ENCODE data around the gene ASTN2.

ASTN2 gene

DNA sequence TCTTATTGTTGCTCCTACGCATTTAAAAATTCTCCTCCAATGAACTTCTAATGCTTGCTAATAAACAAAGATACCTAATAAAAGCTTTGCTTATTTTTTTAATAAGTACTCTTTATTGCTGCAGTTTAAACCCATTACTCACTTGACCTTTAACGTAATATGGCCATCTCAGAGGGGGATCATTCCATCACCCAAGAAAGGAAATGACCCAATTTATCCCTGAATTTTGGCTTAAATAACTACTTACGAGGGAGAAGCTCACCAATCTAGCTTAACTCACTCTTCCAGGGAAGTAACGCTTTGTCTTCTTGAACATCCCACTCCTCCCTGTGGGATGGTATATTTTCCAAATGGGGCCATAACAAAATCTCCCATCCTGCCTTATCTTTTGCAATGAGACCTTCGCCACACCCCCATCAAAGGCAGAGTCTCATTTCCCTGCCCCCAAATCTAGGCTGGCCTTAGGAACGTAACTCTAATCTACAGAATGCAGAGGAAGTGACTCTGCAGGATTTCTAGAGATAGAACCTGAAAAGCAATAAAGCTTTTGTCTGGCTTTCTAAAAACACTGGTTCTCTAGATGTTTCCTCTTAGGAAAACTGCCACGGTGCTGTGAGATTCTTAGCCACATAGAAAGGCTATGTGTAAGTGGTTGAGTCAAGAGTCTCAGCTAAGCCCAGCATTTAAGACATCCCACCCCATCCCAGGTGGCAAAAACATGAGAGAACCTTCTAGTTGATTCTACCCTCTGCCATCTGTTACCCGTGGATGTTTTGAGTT is 310.0 kb downstream of the ASTN2 start:
- no peak for ATAC-seq
- no peak for DNase-seq

DNA sequence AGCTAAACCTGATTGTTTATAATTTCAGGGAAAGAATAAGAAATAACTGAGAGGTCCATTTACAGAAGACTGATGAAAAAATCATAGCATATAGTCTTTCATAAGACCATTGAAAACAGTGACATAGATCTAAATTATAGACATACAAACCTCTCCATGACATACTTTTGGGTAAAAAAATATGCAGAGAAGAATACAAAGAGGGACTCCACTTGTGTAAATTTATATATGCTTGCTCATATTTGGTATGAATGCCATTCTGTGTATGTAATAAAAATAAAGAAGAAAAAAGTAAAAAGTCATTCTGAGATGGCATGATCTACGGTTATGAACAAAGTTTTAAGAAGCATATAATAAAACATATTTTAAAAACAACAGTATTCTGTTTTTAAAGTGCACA is 310.7 kb downstream of the ASTN2 start:
- ATAC-seq (no peak), DNase-seq (no peak)

DNA sequence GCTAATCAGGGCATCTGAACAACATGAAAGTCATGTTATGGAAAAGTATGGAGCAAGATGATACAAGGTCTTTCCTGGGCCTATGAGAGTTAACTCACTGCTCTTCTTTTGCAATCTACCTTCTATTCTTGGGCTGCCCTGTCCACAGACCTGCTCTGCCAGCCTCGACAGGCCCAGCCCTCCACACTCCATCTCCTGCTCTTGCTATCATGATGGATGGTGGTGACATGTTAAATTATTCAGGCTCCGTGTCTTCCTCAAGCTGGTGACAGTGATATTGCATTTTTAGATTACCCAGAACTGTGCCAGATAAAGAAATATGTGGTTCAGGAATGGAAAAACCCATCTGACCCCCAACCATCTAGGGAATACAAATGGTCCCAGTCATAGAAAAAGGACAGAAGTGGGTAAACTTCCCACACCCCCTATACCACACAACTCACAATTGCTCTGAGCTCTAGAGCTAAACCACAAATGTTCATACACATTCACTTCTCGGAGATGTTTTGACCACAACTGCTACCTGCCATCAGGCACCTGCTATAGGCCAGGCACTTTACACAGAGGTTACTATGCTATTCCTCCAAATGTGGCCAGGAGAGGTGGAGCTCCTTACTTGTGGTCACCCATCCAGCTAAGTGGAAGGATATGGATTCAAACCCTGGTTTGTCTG is 311.3 kb downstream of the ASTN2 start:
- no peak for DNase-seq
- ATAC-seq, result no peak

DNA sequence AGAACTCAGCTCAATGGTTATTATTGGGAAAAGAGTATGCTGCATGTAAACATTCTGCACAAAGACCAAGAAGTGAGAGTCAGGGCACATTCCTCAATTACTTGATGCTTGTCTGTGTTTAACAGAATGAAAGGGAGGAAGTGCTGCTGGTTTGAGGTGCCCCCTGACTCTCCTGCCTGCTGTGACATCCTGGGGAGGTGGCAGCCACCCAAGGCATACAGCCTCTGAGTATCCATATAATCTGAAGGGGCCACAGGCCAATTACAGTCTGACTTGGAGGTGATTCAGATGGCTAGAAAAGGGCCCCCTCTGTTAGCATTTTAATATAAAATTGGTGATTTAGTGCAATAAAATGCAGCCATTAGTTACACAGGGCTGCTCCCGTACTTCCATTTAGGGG is 313.8 kb downstream of the ASTN2 start:
- ATAC-seq, result no peak
- no peak for DNase-seq

DNA sequence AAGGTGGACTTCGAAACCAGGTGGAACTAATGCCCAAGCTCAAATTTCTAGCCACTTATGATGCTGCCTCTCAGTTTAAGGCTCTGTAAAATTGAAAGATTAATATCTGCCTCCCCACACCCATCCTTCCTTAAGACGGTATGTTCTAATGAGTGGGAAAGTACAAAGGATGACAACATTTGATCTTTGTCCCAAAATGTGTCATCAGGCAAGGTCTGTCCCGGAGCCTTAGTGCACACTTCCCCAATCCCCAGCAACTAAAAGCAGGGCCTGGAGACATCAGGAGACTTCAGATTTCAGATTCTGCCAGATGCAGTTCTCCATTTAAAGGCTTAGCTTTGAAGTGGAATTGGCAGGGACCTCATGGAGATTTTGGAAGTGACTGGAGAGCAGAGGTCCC is 316.5 kb downstream of the ASTN2 start:
- ATAC-seq, result no peak
- DNase-seq, result no peak

DNA sequence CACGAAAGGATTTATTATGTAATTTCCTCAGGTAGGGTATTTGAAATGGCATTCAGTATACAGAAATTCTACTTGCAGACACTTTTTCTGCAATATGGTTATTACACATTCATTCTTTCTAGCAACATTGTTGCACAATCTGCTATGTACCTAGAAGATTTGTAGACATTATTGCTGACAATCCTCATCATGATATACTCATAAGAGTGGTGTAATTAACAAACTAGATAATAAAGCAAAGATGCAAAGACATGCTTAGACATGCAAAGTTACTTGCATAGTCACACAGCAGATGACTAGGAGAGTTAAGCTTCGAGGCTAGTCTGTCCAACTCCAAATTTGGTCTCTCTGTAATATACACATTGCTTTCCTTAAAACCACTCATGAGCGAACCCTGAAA is 317.1 kb downstream of the ASTN2 start:
- no peak for ATAC-seq

DNA sequence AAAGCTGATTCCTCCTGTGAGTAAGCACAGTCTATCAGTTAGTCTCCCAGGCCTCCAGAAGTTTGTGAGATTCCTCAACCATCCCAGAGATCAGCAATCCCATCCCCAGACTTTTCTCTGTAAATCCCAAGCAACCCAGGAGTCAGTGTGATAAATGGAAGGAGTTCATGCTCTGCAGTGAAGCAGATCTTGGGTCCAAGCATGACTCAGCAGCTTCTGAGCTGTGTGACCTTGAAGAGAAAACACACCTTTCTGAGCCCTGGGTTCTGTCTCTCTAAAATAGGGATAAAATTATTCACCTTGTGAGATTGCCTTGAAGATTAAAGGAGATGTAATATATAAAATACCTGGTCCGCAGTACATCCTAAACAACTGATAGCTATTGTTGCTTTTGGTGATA is 318.7 kb downstream of the ASTN2 start:
- ATAC-seq (no peak), DNase-seq (no peak)

More for the DNA sequence above, 317.1 kb downstream of the ASTN2 start:
- DNase-seq, result no peak

DNA sequence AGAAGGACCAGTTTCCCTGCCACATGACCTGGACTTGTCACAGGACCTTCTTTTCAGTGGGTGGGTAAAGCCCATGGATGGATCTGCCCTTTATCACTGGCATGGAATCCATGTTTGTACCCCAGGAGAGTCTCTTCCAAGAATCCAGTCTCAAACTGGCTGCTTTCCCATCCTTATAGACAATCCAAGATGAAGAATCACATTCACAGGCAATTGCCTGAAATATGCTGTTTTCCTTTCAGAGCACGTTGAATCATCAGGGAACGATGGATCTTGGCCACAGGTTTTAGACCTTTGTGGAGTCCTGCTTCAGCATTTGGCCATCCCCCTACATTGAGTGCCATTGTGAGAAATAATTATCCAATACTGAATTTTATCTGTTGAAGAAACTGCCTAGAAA is 319.8 kb downstream of the ASTN2 start:
- DNase-seq (no peak), ATAC-seq (no peak)

DNA sequence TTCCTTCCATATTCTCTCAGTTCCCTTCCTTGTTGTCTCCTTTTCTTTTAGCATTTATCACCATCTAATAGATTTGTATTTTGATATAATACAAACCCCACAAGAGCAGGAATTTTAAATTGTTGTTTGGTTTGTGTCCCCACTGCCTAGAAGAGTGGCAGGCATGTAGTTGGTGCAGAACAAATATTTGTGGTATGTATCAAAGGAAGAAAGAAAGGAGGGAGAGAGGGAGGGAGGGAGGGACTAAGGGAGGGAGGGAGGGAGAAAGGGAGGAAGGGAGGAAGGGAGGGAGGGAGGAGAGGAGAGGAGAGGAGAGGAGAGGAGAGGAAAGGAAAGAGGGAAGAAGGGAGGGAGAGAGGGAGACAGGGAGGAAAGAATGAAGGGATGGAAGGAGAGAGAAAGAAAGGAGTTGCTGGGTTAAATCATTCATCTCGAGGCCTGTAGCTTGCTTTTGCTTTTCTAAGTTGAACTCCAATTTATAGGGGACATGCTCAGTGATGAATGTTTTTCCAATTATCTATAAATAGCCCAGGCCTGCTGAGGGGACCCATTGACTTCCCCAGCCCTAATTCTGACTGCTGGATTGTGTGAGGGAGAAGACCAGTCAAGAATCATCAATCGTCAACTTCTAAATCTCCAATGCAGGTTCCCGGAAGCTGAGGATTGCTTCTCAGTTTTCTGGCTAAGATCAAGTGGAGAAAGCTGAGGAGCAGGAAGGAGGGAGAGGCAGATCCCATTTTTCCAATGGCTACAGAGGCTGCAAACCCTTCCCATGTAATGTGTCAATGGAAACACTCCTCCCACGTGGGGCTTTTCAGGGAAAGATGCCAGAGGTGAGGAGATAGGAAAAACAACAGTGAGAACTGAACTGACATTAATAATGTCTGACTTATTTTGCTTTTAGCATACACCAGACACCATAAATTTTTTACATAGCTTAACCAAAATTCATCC is 320.7 kb downstream of the ASTN2 start:
- DNase-seq, result no peak
- no peak for ATAC-seq

DNA sequence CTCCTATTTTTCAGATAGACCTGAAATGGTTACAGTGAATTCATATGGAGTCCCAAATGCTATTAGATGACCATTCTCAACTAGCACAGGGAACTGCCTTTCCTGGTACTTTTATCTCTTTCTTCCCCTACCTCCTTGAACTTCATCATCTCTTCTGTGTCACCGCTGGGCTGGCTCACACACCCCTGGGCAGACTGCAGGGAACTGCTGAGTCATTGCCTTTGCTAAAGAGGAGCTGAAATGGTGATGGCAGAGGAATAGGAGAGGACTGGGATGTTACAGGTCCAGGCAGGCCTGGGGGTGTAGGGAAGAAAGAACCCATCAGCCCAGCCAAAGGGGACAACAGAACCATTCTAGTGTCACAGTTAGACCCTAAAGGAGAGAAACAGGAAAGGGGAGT is 322.3 kb downstream of the ASTN2 start:
- ATAC-seq (no peak), DNase-seq (no peak)

DNA sequence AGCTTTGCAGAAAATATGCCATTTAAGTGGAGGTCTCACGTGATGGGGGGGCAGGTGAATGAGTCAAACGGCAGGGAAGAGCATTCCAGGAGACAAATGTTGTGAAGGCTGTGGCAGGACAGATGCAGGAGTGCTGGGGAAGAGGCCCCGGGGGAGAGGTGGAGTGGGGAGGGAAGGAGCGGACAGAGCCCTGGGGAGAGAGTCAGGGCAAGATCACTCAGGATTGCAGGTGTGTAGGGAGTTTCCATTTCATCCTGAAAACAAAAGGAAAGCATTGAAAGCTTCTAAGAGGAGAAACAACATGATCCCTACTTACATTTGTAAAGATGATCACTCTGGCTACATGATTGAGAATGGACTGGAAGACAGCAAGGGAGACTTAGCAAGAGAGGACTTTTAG is 323.3 kb downstream of the ASTN2 start:
- ATAC-seq (no peak), DNase-seq (no peak)

DNA sequence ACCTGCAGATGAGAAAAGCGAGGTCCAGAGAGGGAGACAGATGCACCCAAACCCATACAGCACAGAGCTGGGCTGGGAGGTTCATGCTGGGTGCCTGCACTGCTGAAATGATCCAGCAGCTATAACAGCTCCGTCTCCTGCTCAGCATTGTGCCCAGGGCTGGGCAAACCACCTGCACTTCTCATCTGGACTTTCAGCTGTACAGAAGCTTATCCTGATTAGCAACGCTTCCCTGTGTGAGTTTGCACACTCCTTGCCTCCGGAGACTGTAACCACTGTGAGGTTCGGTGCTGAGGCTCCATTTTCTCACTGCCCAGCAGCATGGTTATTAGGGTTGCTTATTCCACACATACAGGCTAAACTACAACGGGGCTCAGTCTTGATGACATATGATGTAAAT is 326.1 kb downstream of the ASTN2 start:
- ATAC-seq, result no peak
- DNase-seq, result no peak

DNA sequence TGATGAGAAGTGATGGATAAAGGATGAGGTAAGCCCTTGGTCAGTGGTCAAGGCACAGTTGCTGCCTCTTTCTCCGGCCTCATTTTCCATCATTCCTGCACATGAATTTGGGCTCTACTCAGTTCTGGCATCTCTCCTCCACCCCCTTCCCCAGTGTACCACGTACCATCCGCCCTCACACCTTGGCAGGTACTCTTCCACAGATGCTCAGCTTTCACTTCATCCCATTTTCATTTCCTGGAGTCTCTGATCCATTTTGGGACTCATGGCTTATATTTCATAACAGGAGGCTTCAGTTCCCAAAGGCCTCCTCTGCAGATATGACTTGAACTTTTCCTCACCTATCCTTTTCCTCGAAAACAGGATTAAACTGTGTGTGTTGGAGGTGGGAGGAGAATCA is 326.7 kb downstream of the ASTN2 start:
- ATAC-seq, result no peak
- no peak for DNase-seq

DNA sequence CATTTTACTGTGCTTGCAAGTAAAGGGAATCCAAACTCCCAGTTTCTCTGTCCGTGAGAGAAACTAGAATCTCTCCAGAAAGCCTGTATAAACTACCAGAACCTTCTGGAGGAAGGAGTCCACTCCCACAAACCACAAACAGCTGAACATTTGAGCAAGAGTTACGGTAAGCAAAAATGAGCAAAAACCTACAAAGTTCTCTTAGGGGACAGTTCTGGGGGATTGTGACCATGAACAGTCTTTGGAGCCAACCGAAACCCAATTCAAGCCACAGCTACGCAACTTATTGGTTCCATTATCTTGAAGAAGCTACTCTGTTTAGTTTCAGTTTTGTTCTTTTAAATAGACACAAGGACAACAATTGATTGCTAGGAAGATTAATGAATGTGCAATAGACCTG is 330.6 kb downstream of the ASTN2 start:
- DNase-seq (no peak), ATAC-seq (no peak)

DNA sequence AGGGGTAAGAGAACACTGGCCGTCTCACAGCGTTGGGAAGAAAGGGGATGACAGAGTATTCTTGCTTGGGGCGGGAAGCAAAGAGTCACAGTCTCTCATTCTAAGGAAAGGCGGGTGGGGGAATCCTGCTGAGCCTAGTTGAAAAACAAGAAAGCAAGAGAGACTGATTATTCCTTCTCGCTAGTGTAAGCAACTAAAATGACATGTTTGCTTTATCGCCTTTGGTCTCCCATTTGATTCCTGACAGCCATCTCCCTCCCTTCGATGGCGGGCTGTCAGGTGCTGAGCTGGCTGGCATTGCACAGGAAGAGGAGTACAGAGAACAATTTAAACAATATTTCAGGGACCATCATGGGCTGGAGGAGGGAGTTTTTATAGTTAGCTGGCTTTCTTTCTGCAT is 331.3 kb downstream of the ASTN2 start:
- DNase-seq, result no peak
- no peak for ATAC-seq

DNA sequence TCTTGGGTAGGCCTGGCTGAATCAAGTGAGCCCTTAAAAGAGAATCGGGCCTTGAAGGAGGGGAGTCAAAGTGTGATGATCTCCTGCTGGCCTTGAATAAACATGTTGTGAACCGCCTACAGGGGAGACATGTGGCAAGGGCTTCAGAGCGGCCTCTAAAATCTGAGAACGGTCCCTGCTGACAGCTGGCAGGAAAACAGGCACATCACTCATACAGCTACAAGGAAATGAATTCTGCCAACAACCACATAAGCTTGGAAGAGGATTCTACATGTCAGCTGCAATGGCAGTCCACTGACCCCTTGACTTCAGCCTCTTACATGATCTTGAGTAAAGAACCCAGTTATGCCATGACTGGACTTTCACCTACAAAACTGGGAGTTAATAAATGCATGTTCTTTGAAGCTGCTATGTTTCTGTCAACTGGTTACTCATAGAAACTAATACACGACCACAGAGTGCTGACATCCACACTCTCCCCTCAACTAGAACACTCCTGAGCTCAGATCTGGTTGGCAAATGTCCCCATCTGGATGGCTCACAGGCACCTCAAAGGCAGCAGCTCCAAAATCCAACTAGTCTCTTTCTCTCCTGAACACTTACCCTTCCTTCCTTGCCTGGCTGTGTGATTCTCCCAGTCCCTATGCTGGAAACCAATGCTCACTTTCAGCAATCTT is 333.1 kb downstream of the ASTN2 start:
- ATAC-seq, result no peak
- no peak for DNase-seq

DNA sequence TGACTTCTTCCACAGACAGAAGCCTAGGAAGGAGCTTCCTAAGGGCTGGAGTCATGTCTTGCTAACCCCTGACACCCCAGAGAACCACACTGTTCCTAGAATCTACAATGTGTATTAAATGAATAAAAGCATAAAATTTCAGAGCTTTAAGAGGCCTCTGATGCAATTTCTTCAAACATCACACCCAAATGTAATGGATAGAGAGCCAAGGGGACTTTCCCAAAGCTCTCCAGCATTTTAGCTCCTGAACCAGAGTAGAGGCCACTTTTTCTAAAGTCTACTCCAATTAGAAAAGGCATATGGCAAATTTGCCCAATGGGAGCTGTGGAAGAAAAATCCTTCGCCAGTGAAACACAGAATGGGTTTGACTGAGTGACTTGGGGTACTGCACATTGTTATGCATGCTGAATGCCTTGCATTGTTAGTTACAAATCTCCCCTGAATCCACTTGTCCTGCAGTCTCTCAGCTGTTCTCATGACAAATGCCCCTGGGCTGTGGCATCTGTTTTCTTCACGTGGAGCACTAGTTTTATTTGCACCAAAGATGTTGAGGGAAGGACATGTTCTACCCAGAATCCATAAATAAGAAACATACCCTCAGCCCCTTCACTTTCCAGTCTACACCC is 334.0 kb downstream of the ASTN2 start:
- DNase-seq, result no peak
- no peak for ATAC-seq

DNA sequence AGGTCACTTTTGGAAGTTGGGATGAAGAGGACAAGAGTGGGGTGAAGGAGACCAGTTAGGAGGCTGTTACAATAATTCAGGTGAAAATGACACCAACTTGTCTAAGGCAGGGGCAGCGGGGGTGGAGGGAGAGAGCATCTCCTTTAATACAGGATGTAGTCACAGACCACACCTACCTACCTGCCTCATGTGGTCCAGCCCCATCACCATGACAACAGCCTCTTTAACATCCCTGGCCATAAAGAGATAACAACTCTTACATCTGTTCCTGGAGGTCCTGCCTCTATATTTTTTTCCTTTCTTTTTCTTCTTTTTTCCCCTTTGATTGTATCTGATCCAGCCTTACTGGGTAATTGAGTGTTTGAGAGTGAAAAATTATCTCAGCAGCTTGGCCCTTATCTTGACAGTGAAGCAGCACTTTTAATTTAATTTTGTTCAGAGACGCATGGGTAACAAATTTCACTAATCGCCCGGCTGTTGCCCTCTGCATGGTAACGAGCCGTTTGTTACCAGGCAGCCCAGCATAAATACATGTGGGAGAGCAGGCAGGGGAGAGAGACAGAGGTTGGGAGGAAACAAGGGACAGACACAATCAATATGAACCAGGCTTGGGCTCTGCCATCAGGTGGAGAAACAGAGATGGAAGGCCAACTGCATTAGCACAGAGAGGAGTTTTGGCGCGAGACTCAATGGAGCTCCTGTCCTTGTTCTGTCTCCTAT is 338.1 kb downstream of the ASTN2 start:
- no peak for DNase-seq
- no peak for ATAC-seq

DNA sequence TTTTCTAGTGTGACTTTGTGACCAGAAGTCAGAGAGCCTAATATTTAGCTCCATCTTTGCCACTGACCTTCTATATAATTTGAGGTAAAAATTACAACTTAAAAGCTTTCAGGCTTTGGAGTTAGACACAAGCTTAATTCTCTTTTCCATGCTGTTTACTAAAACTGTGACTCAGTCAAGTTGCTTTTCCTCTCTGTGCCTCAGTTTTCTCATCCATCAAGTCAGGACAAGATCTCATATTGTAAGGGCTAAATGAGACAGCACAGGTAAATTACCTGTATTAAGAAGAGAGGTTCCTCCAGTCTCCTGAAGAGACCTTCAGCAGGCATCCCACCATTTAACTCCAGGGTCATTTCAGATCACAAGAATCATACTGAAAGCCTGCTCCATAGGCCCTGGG is 339.2 kb downstream of the ASTN2 start:
- DNase-seq, result no peak

DNA sequence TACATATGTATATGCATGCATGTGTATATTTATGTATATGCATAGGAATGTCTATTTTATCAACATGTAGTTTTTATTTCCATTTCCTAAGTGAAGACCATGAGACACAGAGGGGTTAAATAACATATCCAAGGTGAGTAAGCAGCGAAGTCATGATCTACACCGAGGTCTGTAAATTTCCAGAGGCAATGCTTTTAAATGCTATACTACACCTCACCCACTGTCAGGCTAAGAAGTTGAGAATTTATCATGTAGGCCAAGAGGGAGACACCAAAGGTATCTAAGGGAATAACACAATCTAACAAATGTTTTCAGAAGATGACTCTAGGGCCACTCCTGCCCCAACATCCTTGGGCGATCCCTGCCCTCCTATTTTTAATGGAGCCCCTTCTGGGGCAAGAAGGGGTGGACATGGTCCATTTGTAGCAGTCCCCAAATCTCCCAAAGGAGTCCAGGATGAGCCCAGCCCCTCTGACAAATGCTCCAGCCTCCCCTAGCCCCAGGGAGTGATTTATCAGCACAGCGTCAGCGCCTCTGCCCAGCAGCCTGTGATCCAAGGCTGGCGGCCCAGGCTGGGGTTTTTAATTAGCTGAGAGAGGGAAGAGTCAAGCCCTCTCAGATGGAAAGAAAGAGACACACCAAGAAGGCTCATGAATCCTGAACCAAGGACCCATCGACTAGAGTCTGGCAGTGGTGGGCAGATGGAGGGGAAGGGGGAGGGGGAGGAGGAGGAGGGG is 339.9 kb downstream of the ASTN2 start:
- DNase-seq (no peak), ATAC-seq (no peak)

More for the DNA sequence above, 339.2 kb downstream of the ASTN2 start:
- ATAC-seq, result no peak

DNA sequence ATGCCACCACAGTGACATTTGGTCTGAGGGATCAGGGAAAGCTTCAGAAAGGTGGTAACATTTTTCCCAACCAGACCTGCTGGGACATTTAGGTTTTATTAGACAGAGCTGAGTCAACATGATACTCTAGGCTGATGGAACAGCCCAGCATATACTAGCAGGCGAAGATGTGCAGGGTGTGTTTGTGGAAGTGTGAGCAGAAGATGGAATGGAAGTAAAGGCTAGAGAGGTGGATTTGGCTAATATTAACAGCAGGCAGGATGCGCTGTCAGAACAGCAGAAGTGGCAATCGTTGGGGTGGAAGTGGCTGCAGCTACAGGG is 340.6 kb downstream of the ASTN2 start:
- DNase-seq (no peak), ATAC-seq (no peak)

Measured in stimulated activated naive CD8-positive, alpha-beta T cell treated with anti-CD3 and anti-CD28 coated beads, Interleukin-15, Interleukin-2, amounts not matched to agents 100 U/mL and 50 U/mL, for 24 hours (primary cell).